GM12878 (cell line): ENCODE measurements around the gene TBCCD1. TPM values are rescaled to one million over a fixed set of nuclear protein-coding genes. Genes with fewer than 3 reads are reported as not detected.
"Not testable (repeated sequence)": the region's sequence is repeated elsewhere in the genome, so short reads cannot be mapped to it uniquely, and the experiment has no call there.

ENCODE experiments used
- ATAC-seq: fragments of 200-7000 bp; cut with Tn5 transposase; 3 replicates; pipeline ENCODE4 v1.9.1; 2020; ENCODE audit warnings: mild to moderate bottlenecking, moderate library complexity
- BruUV-seq: library from RNA; stranded (reverse); fragments of 400-500 nt; replicated peaks from 2 replicates; lab custom pipeline; 2021; lab: Mats Ljungman, UMichigan
- CTCF ChIA-PET: fragments of 300-600 bp; sonication (Branson Sonifier 250); formaldehyde crosslinking; extraction: SDS; loops from one replicate; lab custom pipeline; 2021; ENCODE audit warnings: inconsistent platforms; lab: Yijun Ruan, JAX
- POLR2A ChIA-PET: fragments of 350-600 bp; formaldehyde crosslinking; extraction: SDS; loops from one replicate; lab custom pipeline; 2021; ENCODE audit warnings: inconsistent platforms; lab: Charles Lee
- RAD21 ChIA-PET: fragments of 300-600 bp; sonication (Branson Sonifier 250); formaldehyde crosslinking; loops from one replicate; lab custom pipeline; 2023; ENCODE audit warnings: antibody characterized with exemption; ENCODE audit not compliant: unreplicated experiment; lab: Charles Lee
- SMC1A ChIA-PET: fragments of 300-600 bp; sonication (Branson Sonifier 250); formaldehyde crosslinking; loops from one replicate; lab custom pipeline; 2023; ENCODE audit not compliant: unreplicated experiment, uncharacterized antibody; lab: Charles Lee
- DNase-seq: peaks from one replicate; pipeline ENCODE4 v3.0.0-alpha.2; 2011; ENCODE audit warnings: low read depth, low spot score
- FAIRE-seq: peaks from 3 replicates; lab custom pipeline; 2011; peaks lifted over from hg19 to GRCh38; lab: Jason Lieb, UNC
- H2AFZ ChIP-seq: 2 replicates; pipeline ENCODE4 v1.6.0; 2011; ENCODE audit warnings: low read depth, low read length, control low read depth; ENCODE audit not compliant: control insufficient read depth
- H3K27ac ChIP-seq: 2 replicates; pipeline ENCODE4 v1.5.1; 2011; ENCODE audit warnings: control low read depth; ENCODE audit not compliant: control insufficient read depth, insufficient read depth
- H3K27me3 ChIP-seq, 2 experiments: replicated peaks in 1 of 2; 2 replicates each; pipeline versions ENCODE4 v1.6.0 to v1.6.1; 2011; ENCODE audit warnings: low read length in 1 of 2; ENCODE audit not compliant: control insufficient read depth in 2 of 2, insufficient read depth in 2 of 2
- H3K36me3 ChIP-seq, 2 experiments: 2 replicates each; pipeline ENCODE4 v1.5.1; 2011; ENCODE audit warnings: low read length in 1 of 2; ENCODE audit not compliant: control insufficient read depth in 2 of 2, insufficient read depth in 2 of 2
- H3K4me1 ChIP-seq: 2 replicates; pipeline ENCODE4 v1.6.1; 2011; ENCODE audit warnings: mild to moderate bottlenecking, low read length, moderate library complexity, mixed read lengths; ENCODE audit not compliant: control insufficient read depth, insufficient read depth
- H3K4me2 ChIP-seq: 2 replicates; pipeline ENCODE4 v1.6.0; 2011; ENCODE audit warnings: control low read depth; ENCODE audit not compliant: control insufficient read depth, insufficient read depth
- H3K4me3 ChIP-seq: fragments of 200-600 bp; sonication (generic); 2 replicates; pipeline ENCODE4 v1.5.1; 2016
- H3K79me2 ChIP-seq: 2 replicates; pipeline ENCODE4 v1.6.0; 2011; ENCODE audit warnings: low read length; ENCODE audit not compliant: control insufficient read depth, insufficient read depth
- H3K9ac ChIP-seq: 2 replicates; pipeline ENCODE4 v1.8.0; 2011; ENCODE audit warnings: low read length, control low read depth, mixed read lengths; ENCODE audit not compliant: control insufficient read depth, insufficient read depth
- H3K9me3 ChIP-seq: replicated peaks from 3 replicates; pipeline ENCODE4 v1.5.1; 2011; ENCODE audit warnings: mild to moderate bottlenecking, low read length; ENCODE audit not compliant: control insufficient read depth, insufficient read depth
- H4K20me1 ChIP-seq: 2 replicates; pipeline ENCODE4 v1.6.0; 2011; ENCODE audit not compliant: control insufficient read depth, insufficient read depth
- CBFB ChIP-seq: IDR thresholded peaks from 2 replicates; pipeline ENCODE4 v1.6.1; 2016; ENCODE audit warnings: antibody characterized with exemption, low read depth
- CBX3 ChIP-seq: fragments of 200-600 bp; sonication (generic); IDR thresholded peaks from 2 replicates; pipeline ENCODE4 v1.6.1; 2016; ENCODE audit warnings: low read depth, borderline replicate concordance
- CEBPB ChIP-seq, 2 experiments: fragments of 150-350 bp in 1 of 2; IDR thresholded peaks; 2 replicates each; pipeline ENCODE4 v1.6.1; 2012 to 2014; ENCODE audit warnings: low read depth in 2 of 2, low read length in 2 of 2, borderline replicate concordance in 1 of 2, inconsistent platforms in 1 of 2
- ESRRA ChIP-seq: IDR thresholded peaks from 2 replicates; pipeline ENCODE4 v1.6.1; 2012; ENCODE audit warnings: mild to moderate bottlenecking, low read length, improper control_type of control experiment
- FOXM1 ChIP-seq: IDR thresholded peaks from 2 replicates; pipeline ENCODE4 v1.6.1; 2012; ENCODE audit warnings: low read depth, mild to moderate bottlenecking, inconsistent platforms, low read length, moderate library complexity
- GABPA ChIP-seq: IDR thresholded peaks from 2 replicates; pipeline ENCODE4 v1.6.1; 2014; ENCODE audit warnings: antibody characterized with exemption, low read depth, mild to moderate bottlenecking, inconsistent platforms
- IRF4 ChIP-seq: IDR thresholded peaks from 2 replicates; pipeline ENCODE4 v1.6.1; 2011; ENCODE audit warnings: low read depth, low read length
- SMAD1 ChIP-seq: fragments of 450-650 bp; IDR thresholded peaks from 2 replicates; pipeline ENCODE4 v1.6.1; 2018; ENCODE audit warnings: mild to moderate bottlenecking, low read depth; ENCODE audit not compliant: partially characterized antibody
- SMAD5 ChIP-seq: IDR thresholded peaks from 2 replicates; pipeline ENCODE4 v1.6.1; 2016; ENCODE audit warnings: antibody characterized with exemption, low read depth
- STAT3 ChIP-seq: IDR thresholded peaks from 2 replicates; pipeline ENCODE4 v1.6.1; 2011; ENCODE audit warnings: low read depth, low read length, improper control_type of control experiment
- SUPT20H ChIP-seq: IDR thresholded peaks from 2 replicates; pipeline ENCODE4 v1.6.1; 2011; ENCODE audit warnings: low read depth, mild to moderate bottlenecking, low read length, moderate library complexity, borderline replicate concordance; ENCODE audit not compliant: control insufficient read depth
- ZNF24 ChIP-seq: fragments of 450-650 bp; IDR thresholded peaks from 2 replicates; pipeline ENCODE4 v1.6.1; 2017; ENCODE audit warnings: antibody characterized with exemption, mild to moderate bottlenecking
- WGBS: methylation state at CpG from one replicate; pipeline ENCODE4 v1.1.6; 2016; ENCODE audit warnings: low lambda C conversion rate; ENCODE audit not compliant: insufficient replicate concordance, insufficient coverage; ENCODE audit errors: missing lambda C conversion rate; 5-methylcytosine and 5-hydroxymethylcytosine counted together
- in situ Hi-C: fragments of 300-500 bp; cut with MboI; formaldehyde crosslinking; loops from 9 replicates; pipeline ENCODE4 v1.14.3; 2018; ENCODE audit warnings: mixed read lengths
- intact Hi-C: fragments of 100-400 bp; cut with micrococcal nuclease; formaldehyde crosslinking; loops from one replicate; pipeline ENCODE4 v1.14.2; 2022; ENCODE audit not compliant: unreplicated experiment
- polyA plus RNA-seq, 11 experiments: library from polyadenylated mRNA; depleted of rRNA in 4 of 11; unstranded in 6 of 11; stranded (reverse) in 5 of 11; fragments of >200 nt; fragmentation: Nextera tagmentation in 4 of 11; fragmentation: Illumina TruSeq in 1 of 11; extraction: Ambion mirVana in 4 of 11; extraction: Trizol in 1 of 11; gene quantifications; 1 replicate in 1 of 11; 2 replicates in 10 of 11; pipeline versions ENCODE4 v1.2.1 to v1.2.3, GENCODE V29; 2011 to 2016; ENCODE audit warnings: inconsistent platforms in 2 of 11, missing spikeins in 2 of 11, low read depth in 1 of 11
- total RNA-seq, 4 experiments: library from RNA; depleted of rRNA in 3 of 4; stranded (reverse); fragments of >200 nt in 3 of 4; fragmentation: Illumina TruSeq in 1 of 4; extraction: Trizol in 1 of 4; gene quantifications; 2 replicates each; pipeline versions ENCODE4 v1.2.1 to v1.2.3, GENCODE V29; 2013 to 2021
- TF ChIP-seq, protein P1 (sequence below): fragments of 450-650 bp; IDR thresholded peaks from 2 replicates; pipeline ENCODE4 v1.6.1; 2016; ENCODE audit warnings: mild to moderate bottlenecking

The TBCCD1 gene
- total and polyA plus RNA-seq, 10 of the 15 experiments (the other 5 are each of a cell fraction or from before 2014, with no cell fraction given), result 6.9 to 23.4 (median 14.7) TPM

- no peak for TF ChIP-seq GABPA
- no peak for TF ChIP-seq SMAD1
- no peak for TF ChIP-seq STAT3
- TF ChIP-seq, protein P1, sequence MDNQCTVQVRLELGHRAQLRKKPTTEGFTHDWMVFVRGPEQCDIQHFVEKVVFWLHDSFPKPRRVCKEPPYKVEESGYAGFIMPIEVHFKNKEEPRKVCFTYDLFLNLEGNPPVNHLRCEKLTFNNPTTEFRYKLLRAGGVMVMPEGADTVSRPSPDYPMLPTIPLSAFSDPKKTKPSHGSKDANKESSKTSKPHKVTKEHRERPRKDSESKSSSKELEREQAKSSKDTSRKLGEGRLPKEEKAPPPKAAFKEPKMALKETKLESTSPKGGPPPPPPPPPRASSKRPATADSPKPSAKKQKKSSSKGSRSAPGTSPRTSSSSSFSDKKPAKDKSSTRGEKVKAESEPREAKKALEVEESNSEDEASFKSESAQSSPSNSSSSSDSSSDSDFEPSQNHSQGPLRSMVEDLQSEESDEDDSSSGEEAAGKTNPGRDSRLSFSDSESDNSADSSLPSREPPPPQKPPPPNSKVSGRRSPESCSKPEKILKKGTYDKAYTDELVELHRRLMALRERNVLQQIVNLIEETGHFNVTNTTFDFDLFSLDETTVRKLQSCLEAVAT, result no peak
- no peak for TF ChIP-seq ZNF24
- TF ChIP-seq ESRRA, result no peak
- no peak for TF ChIP-seq SUPT20H
- no peak for TF ChIP-seq IRF4
- TF ChIP-seq CBX3, result no peak
- TF ChIP-seq CEBPB (IDR thresholded peaks at IDR 0.05; ENCODE audit: borderline replicate concordance in 1 of 2, low read depth in 2 of 2, low read length in 2 of 2), result no peak
- no peak for TF ChIP-seq CBFB
Observed at GRCh38 chr3:186588632-186589031, 21.5 kb upstream of the TBCCD1 start (continued).

- H3K4me3 ChIP-seq, result no peak overlapping the region
- CTCF ChIA-PET, result interaction anchor here (0.6 to 2.9 kb wide), 5 partner anchors 10 to 1810 kb away, joined by 3 to 11 read pairs (median 3); no protein-coding TSS in a partner anchor
- ATAC-seq (no peak), FAIRE-seq (no peak), DNase-seq (no peak)
- BruUV-seq, result no TSS peak
- peaks cover 4 to 20% of the 10 kb centered on the region in 2 experiments for H3K36me3 ChIP-seq
- TF ChIP-seq FOXM1 (no peak), SMAD5 (no peak)
- intact Hi-C loops, result no loop called here
- no peak overlapping the region for H3K4me2 ChIP-seq
- H3K79me2 ChIP-seq, result no peaks in the 10 kb centered on the region
- in situ Hi-C loops, result no loop called here
- POLR2A ChIA-PET, result interaction anchor here (0.6 to 1.6 kb wide), 3 partner anchors 16 to 234 kb away, joined by 3 to 5 read pairs (median 4); partner anchors contain the start of gene DNAJB11
- SMC1A ChIA-PET, result interaction anchor here (0.6 to 1.0 kb wide), 3 partner anchors 47 to 66 kb away, joined by 3 to 4 read pairs (median 3); no protein-coding TSS in a partner anchor
- H3K9me3 ChIP-seq, result no peaks in the 10 kb centered on the region
- H4K20me1 ChIP-seq, result no peaks in the 10 kb centered on the region
- no peak overlapping the region for H2AFZ ChIP-seq
- RAD21 ChIA-PET, result no interaction called here
- no peaks in the 10 kb centered on the region for H3K4me1 ChIP-seq
- H3K9ac ChIP-seq, result no peak overlapping the region
- no peaks in the 10 kb centered on the region for H3K27me3 ChIP-seq
- no peak overlapping the region for H3K27ac ChIP-seq
Observed at GRCh38 chr3:186587183-186587582, 20.0 kb upstream of the TBCCD1 start.

- H3K27me3 ChIP-seq, H3K4me3 ChIP-seq, H2AFZ ChIP-seq, BruUV-seq, in situ Hi-C loops, H3K27ac ChIP-seq, DNase-seq, RAD21 ChIA-PET, H4K20me1 ChIP-seq, H3K4me2 ChIP-seq, H3K79me2 ChIP-seq, H3K9ac ChIP-seq, intact Hi-C loops, ATAC-seq, H3K4me1 ChIP-seq, FAIRE-seq, H3K9me3 ChIP-seq: not testable (repeated sequence)
- SMC1A ChIA-PET, result interaction anchor here (0.7 kb wide), 1 partner anchor 11 kb away, joined by 3 read pairs; no protein-coding TSS in a partner anchor
- H3K36me3 ChIP-seq, result peaks cover 6 to 28% of the 10 kb centered on the region in 2 experiments
- POLR2A ChIA-PET, result interaction anchor here (0.6 kb wide), 1 partner anchor 235 kb away, joined by 3 read pairs; no protein-coding TSS in a partner anchor
- CTCF ChIA-PET, result interaction anchor here (0.6 to 2.9 kb wide), 4 partner anchors 30 to 1809 kb away, joined by 3 to 11 read pairs (median 3); no protein-coding TSS in a partner anchor
- WGBS, result 86% methylated on average over 8 of the region's 9 CpGs
Observed at GRCh38 chr3:186586245-186586644, 19.1 kb upstream of the TBCCD1 start.
